Erythroblast (primary cell): ENCODE results near the gene AAK1.

Source experiments
- DNase-seq, 2 experiments: peaks; one replicate each; lab custom pipeline; 2025; lab: John Stamatoyannopoulos, UW
- GATA1 ChIP-seq: IDR thresholded peaks from 2 replicates; pipeline ENCODE4 v1.6.1; 2011; ENCODE audit warnings: low read depth, mild to moderate bottlenecking, control low read depth, low read length, moderate library complexity
- POLR2A ChIP-seq: IDR thresholded peaks from 2 replicates; pipeline ENCODE4 v1.6.1; 2011; ENCODE audit warnings: mild to moderate bottlenecking, low read length

The AAK1 gene

DNA sequence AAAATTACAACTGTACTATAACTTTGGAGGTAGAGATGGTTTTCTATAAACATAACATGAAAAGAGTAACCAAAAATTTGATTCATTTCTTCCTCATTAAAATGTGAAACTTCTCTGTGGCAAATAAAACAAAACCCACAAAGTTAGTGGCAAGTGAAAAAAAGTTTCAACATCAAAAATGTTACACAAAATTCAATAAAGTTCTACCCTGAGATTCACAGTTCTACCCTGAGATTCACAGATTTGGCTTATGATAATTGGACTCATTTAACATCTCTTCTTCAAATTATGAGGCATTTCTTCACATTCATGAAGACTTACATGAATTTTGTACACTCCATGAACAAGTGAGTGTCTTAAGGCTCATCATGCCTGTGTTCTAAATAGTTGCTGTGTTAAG is 51.0 kb downstream of the AAK1 start:
- DNase-seq: no peak
- TF ChIP-seq POLR2A: no peak
- no peak for TF ChIP-seq GATA1

DNA sequence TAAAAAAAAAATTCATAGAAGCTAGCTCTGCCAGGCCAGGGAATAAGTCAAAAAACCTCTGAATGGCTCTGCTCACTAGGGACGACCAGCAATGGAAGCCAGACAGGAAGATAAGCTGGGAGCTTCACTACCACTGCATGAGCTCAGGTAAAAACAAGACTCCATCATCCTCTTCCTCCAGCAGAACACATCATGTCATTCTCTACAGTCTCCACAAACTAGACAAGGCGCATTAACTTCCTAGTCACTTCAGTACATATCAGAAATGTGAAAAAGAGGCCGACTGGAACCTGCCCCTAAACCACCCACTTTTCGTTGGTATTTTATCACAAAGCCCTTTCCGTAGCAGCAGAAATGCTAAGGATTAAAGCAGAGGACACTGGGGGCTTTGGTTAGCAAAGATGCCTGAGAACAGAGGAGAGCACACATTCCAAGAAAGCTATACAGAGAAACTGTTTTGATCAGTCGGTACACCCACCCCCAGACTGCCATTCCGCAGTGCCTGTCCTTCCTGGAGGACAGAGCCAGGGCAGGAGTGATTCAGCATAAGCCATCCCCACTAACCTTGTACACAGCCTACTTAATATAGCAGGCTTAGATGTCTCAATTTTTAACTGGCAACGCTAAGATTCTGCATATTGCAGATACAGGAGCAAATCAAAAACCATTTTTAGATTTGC is 53.4 kb downstream of the AAK1 start:
- TF ChIP-seq GATA1: no peak
- no peak for TF ChIP-seq POLR2A

GRCh38 chr2:69588945-69589344 is 54.6 kb downstream of the AAK1 start:
- no peak for DNase-seq
- TF ChIP-seq GATA1 (no peak), POLR2A (no peak)

More for the DNA sequence above, 53.4 kb downstream of the AAK1 start:
- DNase-seq: peak in 1 of 2 experiments; percentile 26

DNA sequence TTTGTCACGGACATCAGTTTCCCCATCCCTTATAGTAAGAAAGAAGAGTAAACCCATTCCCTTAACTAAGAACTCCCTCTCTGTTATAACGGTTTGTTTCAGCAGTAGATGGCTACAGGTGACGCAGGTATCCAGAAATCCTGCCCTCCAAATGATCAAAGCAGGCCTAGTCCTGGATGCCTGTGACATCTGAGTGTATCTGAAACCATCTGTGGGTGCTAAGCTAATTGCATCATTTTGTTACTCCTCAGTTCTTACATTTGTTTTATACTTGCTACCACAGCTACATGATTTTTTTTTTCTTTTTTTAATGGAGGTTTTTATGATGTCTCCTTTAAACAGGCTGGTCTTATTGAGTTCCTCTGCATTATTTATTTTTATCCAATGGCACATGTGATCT is 55.1 kb downstream of the AAK1 start:
- no peak for DNase-seq
- TF ChIP-seq GATA1 (no peak), POLR2A (no peak)

- no peak for DNase-seq
- TF ChIP-seq GATA1 (no peak), POLR2A (no peak)
Measured at GRCh38 chr2:69585855-69586555, 57.5 kb downstream of the AAK1 start.

GRCh38 chr2:69584127-69584889 is 59.2 kb downstream of the AAK1 start:
- DNase-seq: peak in 1 of 2 experiments; percentile 19
- TF ChIP-seq GATA1 (no peak), POLR2A (no peak)

GRCh38 chr2:69583321-69583833 is 60.2 kb downstream of the AAK1 start:
- DNase-seq: peak in 1 of 2 experiments; percentile 37
- TF ChIP-seq POLR2A (no peak), GATA1 (no peak)

GRCh38 chr2:69582582-69583176 is 60.9 kb downstream of the AAK1 start:
- DNase-seq: peak; percentile 90 to 91
- peak; percentile 66 for TF ChIP-seq POLR2A
- TF ChIP-seq GATA1: no peak

DNA sequence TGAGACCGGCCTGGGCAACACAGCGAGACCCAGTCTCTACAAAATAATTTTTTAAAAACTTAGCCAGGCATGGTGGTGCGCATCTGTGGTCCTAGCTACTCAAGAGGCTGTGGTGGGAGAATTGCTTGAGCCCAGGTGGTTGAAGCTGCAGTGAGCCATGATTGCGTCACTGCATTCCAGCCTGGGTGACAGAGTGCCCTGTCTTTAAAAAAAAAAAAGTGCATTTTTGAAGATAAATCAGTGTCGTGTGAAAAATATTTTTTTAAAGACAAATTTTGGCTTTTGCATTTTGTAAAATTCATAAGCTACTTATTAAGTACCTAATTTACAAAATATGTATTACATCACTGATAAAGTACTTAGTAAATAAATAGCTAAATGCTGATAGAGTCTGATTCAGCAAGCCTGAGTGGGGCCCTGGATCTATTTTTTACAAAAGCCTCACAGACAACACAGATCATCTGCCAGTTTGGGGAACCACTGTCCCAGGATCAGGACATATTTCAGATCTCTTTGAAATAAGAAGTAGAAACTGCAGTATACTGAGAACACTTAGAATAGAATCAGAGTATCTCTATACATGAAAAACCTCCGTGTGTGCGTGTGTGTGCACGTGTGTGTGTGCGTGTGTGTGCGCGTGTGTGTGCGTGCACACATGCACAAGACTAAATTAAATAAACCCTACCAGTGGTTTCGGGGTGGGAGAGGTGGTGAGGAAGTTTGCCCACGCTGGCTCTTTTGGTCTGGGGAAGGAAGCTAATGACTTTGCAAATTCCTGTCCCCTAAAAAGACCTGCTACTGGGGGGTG is 61.6 kb downstream of the AAK1 start:
- peak; percentile 53 to 74 for DNase-seq

DNA sequence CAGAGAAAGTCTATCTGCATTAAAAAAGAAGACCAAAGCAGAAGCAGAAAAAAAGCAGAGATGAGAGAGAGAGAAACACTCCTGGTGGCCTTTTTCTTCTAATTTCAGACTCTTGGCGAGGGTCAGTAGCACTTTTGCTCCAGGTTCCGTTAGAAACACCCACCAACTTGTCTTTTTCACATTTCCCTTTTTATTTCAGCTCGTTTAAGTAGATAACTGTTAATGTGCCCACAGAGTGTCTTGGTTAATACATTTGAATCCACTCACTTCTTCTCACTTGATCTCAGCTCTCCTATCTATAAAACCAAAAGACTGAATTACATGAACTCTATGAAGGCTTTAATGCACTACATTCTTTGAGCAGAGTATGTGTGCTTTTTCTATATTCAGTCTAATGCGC is 63.1 kb downstream of the AAK1 start:
- no peak for TF ChIP-seq POLR2A
- no peak for TF ChIP-seq GATA1
- no peak for DNase-seq

More for the DNA sequence above, 61.6 kb downstream of the AAK1 start:
- TF ChIP-seq GATA1: no peak
- TF ChIP-seq POLR2A: no peak

DNA sequence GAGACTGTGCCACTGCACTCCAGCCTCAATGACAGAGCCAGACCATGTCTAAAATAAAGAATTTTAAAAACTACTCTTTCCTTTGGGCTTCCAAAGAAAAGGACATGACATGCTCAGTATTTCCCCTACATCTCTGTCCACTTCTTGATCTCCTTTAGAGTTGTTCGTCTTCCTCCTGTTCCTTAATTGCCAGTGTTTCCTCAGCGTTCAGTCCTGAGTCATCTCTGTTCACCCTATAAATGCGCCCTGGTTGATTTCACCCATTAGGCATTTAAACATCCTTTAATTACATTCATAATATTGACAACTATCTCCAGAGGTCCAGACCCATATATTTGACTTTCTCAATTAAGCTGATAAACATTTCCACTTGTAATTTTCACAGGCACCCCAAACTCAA is 64.0 kb downstream of the AAK1 start:
- DNase-seq: no peak
- TF ChIP-seq GATA1 (no peak), POLR2A (no peak)

DNA sequence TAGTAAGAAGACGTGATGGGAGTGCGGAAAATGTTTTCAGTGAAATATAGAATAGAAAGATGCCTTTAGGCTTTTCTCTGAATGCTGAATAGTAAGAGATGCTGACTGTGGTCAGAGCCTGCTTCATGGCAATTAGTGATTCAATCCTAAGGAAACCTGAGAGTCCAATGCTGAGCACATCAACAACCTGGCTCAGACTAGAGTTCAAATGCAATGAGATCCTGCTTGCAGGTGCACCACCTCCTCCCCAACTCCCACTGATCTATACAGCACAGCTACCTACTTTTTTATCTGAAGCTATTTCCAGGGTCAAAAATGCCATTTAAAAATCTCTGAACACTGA is 65.4 kb downstream of the AAK1 start:
- no peak for DNase-seq
- no peak for TF ChIP-seq GATA1

GRCh38 chr2:69577467-69578197 is 65.9 kb downstream of the AAK1 start:
- no peak for TF ChIP-seq POLR2A
- no peak for TF ChIP-seq GATA1
- DNase-seq: no peak
